Lower lobe of right lung (tissue), 2 donors: Measurements from ENCODE around the gene COQ8A. TPM values are rescaled to one million over a fixed set of nuclear protein-coding genes. Genes with fewer than 3 reads are reported as not detected.

Source experiments
- ATAC-seq, 2 donors: fragments of 200-7000 bp; cut with Tn5 transposase; one replicate each; pipeline ENCODE4 v1.9.1; 2020 to 2022; ENCODE audit warnings: mild to moderate bottlenecking in 2 of 2, moderate library complexity in 2 of 2
- DNase-seq: peaks from one replicate; pipeline ENCODE4 v3.0.0-alpha.2; 2020
- H3K27ac ChIP-seq: fragments of 200-600 bp; one replicate; pipeline ENCODE4 v1.8.0; 2022
- H3K27me3 ChIP-seq: fragments of 200-600 bp; one replicate; pipeline ENCODE4 v1.8.0; 2022; ENCODE audit warnings: low read depth
- H3K36me3 ChIP-seq: fragments of 200-600 bp; one replicate; pipeline ENCODE4 v1.8.0; 2022; ENCODE audit warnings: mild to moderate bottlenecking
- H3K4me1 ChIP-seq: fragments of 200-600 bp; one replicate; pipeline ENCODE4 v1.8.0; 2022
- H3K4me3 ChIP-seq: fragments of 200-600 bp; one replicate; pipeline ENCODE4 v1.8.0; 2022; ENCODE audit warnings: mild to moderate bottlenecking
- H3K9me3 ChIP-seq: fragments of 200-600 bp; one replicate; pipeline ENCODE4 v1.8.0; 2022
- CTCF ChIP-seq: fragments of 200-600 bp; IDR thresholded peaks from one replicate; pipeline ENCODE4 v1.8.0; 2022; ENCODE audit warnings: antibody characterized with exemption, mild to moderate bottlenecking
- intact Hi-C: fragments of 100-400 bp; cut with DNase I; formaldehyde crosslinking; loops from one replicate; pipeline ENCODE4 v1.11.0; 2022
- total RNA-seq: library from RNA; stranded (reverse); fragmentation: NEBNext Ultra II Directional; extraction: Animal tissue kit (Norgen Biotek cat#: 25700); gene quantifications from one replicate; pipeline ENCODE4 v1.2.1, GENCODE V29; 2021
- donor health status: DM: no; HTN: yes; CAD: no; lungs with severe emphysema.

Gene COQ8A
- total RNA-seq, 1 donor from 2014 or later = 45.0 TPM

- no peaks in the 10 kb centered on the region for H3K36me3 ChIP-seq
- H3K4me1 ChIP-seq = peaks cover 12% of the 10 kb centered on the region
- no peak for DNase-seq
- ATAC-seq = no peak
- H3K9me3 ChIP-seq = peaks cover 16% of the 10 kb centered on the region
- no peaks in the 10 kb centered on the region for H3K27me3 ChIP-seq
- intact Hi-C loops = no loop called here
- TF ChIP-seq CTCF = no peak
- H3K27ac ChIP-seq = no peak overlapping the region
- no peak overlapping the region for H3K4me3 ChIP-seq
Measured at GRCh38 chr1:226934483-226935237, 5.4 kb upstream of the COQ8A start.

- H3K36me3 ChIP-seq = no peaks in the 10 kb centered on the region
- no peak for ATAC-seq
Measured at GRCh38 chr1:226937940-226938725, 2.0 kb upstream of the COQ8A start.

GRCh38 chr1:226938903-226939437, 1.1 kb upstream of the COQ8A start:
- peak overlapping the region; percentile 91 for H3K4me3 ChIP-seq
- H3K4me1 ChIP-seq = peaks cover 42% of the 10 kb centered on the region
- intact Hi-C loops = no loop called here
- H3K36me3 ChIP-seq = no peaks in the 10 kb centered on the region
- no peaks in the 10 kb centered on the region for H3K27me3 ChIP-seq
- no peak for TF ChIP-seq CTCF
- ATAC-seq = peak in 1 of 2 donors; percentile 27
- peaks cover 16% of the 10 kb centered on the region for H3K9me3 ChIP-seq
- peak overlapping the region; percentile 99 for H3K27ac ChIP-seq
- no peak for DNase-seq

More at GRCh38 chr1:226937940-226938725, 2.0 kb upstream of the COQ8A start:
- no peak for DNase-seq
- no peak overlapping the region for H3K4me3 ChIP-seq
- peak overlapping the region; percentile 99 for H3K27ac ChIP-seq
- no peaks in the 10 kb centered on the region for H3K27me3 ChIP-seq
- intact Hi-C loops = no loop called here
- peaks cover 38% of the 10 kb centered on the region for H3K4me1 ChIP-seq
- no peak for TF ChIP-seq CTCF
- H3K9me3 ChIP-seq = peaks cover 16% of the 10 kb centered on the region

GRCh38 chr1:226939438-226940028, 561 bp upstream of the COQ8A start:
- ATAC-seq (peak; percentile 59 to 61), DNase-seq (peak; percentile 84)
- peaks cover 46% of the 10 kb centered on the region for H3K4me1 ChIP-seq
- peak overlapping the region; percentile 99 for H3K27ac ChIP-seq
- H3K9me3 ChIP-seq = peaks cover 12% of the 10 kb centered on the region
- no peaks in the 10 kb centered on the region for H3K27me3 ChIP-seq
- intact Hi-C loops = no loop called here
- peak overlapping the region; percentile 91 for H3K4me3 ChIP-seq
- TF ChIP-seq CTCF = no peak
- no peaks in the 10 kb centered on the region for H3K36me3 ChIP-seq

GRCh38 chr1:226940806-226941067, 643 bp downstream of the COQ8A start:
- peak overlapping the region; percentile 91 for H3K4me3 ChIP-seq
- intact Hi-C loops = no loop called here
- no peak for TF ChIP-seq CTCF
- DNase-seq (no peak), ATAC-seq (no peak)
- H3K27me3 ChIP-seq = no peaks in the 10 kb centered on the region
- H3K4me1 ChIP-seq = peaks cover 52% of the 10 kb centered on the region
- H3K9me3 ChIP-seq = no peaks in the 10 kb centered on the region
- H3K27ac ChIP-seq = peak overlapping the region; percentile 99
- no peaks in the 10 kb centered on the region for H3K36me3 ChIP-seq
